H1 (cell line): ENCODE data around the gene RTTN. TPM values are rescaled to one million over a fixed set of nuclear protein-coding genes. Genes with fewer than 3 reads are reported as not detected.

Source experiments
- CTCF ChIA-PET: fragments of 300-600 bp; sonication (Branson Sonifier 250); formaldehyde crosslinking; loops from one replicate; lab custom pipeline; 2021; ENCODE audit not compliant: partially characterized antibody; lab: Charles Lee
- POLR2A ChIA-PET: fragments of 300-600 bp; sonication (Branson Sonifier 250); formaldehyde crosslinking; loops from one replicate; lab custom pipeline; 2021; ENCODE audit warnings: inconsistent platforms; ENCODE audit not compliant: partially characterized antibody; lab: Charles Lee
- DNase-seq, 2 experiments: peaks; one replicate each; pipeline versions ENCODE4 v3.0.0 to v3.0.0-alpha.2; 2010 to 2022; ENCODE audit warnings: low spot score in 2 of 2, low read depth in 1 of 2, mixed read lengths in 1 of 2
- FAIRE-seq: peaks from 2 replicates; lab custom pipeline; 2011; peaks lifted over from hg19 to GRCh38; lab: Jason Lieb, UNC
- H2AFZ ChIP-seq: 2 replicates; pipeline ENCODE4 v1.8.1; 2012; ENCODE audit warnings: low read length, inconsistent platforms
- H2AK5ac ChIP-seq: 2 replicates; pipeline ENCODE4 v1.6.1; 2013; ENCODE audit warnings: low read depth, low read length
- H2BK120ac ChIP-seq: replicated peaks from 2 replicates; pipeline ENCODE3; 2013; ENCODE audit warnings: low read depth, low read length, inconsistent platforms
- H2BK12ac ChIP-seq: 2 replicates; pipeline ENCODE4 v1.6.1; 2013; ENCODE audit warnings: low read depth, low read length
- H2BK15ac ChIP-seq: 2 replicates; pipeline ENCODE4 v1.6.1; 2013; ENCODE audit warnings: low read length
- H2BK20ac ChIP-seq: 2 replicates; pipeline ENCODE4 v1.6.1; 2013; ENCODE audit warnings: low read length
- H2BK5ac ChIP-seq: 2 replicates; pipeline ENCODE4 v1.6.1; 2013; ENCODE audit warnings: low read depth, low read length
- H3K14ac ChIP-seq: 2 replicates; pipeline ENCODE4 v1.6.1; 2013; ENCODE audit warnings: inconsistent platforms; ENCODE audit not compliant: insufficient read length
- H3K18ac ChIP-seq: 2 replicates; pipeline ENCODE4 v1.6.1; 2013; ENCODE audit warnings: low read length; ENCODE audit errors: extremely low read depth
- H3K23ac ChIP-seq: 2 replicates; pipeline ENCODE4 v1.6.1; 2013; ENCODE audit warnings: inconsistent platforms; ENCODE audit not compliant: insufficient read length
- H3K23me2 ChIP-seq: 2 replicates; pipeline ENCODE4 v1.6.1; 2013; ENCODE audit warnings: low read depth, low read length
- H3K27ac ChIP-seq: 2 replicates; pipeline ENCODE4 v1.6.1; 2011; ENCODE audit warnings: low read depth, low read length, inconsistent platforms
- H3K27me3 ChIP-seq, 4 experiments: replicated peaks in 1 of 4; 1 replicate in 1 of 4; 2 replicates in 3 of 4; pipeline versions ENCODE4 v1.6.1 to v1.8.1; 2011 to 2013; ENCODE audit warnings: low read length in 3 of 4, mild to moderate bottlenecking in 3 of 4, inconsistent platforms in 2 of 4, mixed read lengths in 2 of 4, moderate library complexity in 1 of 4; ENCODE audit not compliant: control insufficient read depth in 3 of 4, insufficient read depth in 3 of 4; ENCODE audit errors: extremely low read depth in 1 of 4
- H3K36me3 ChIP-seq, 4 experiments: 2 replicates each; pipeline versions ENCODE4 v1.6.1 to v1.8.1; 2011 to 2013; ENCODE audit warnings: mild to moderate bottlenecking in 4 of 4, low read length in 3 of 4, moderate library complexity in 2 of 4, control low read depth in 1 of 4, inconsistent platforms in 1 of 4; ENCODE audit not compliant: insufficient read depth in 4 of 4, control insufficient read depth in 2 of 4
- H3K4ac ChIP-seq: replicated peaks from 2 replicates; pipeline ENCODE3; 2013; ENCODE audit warnings: low read length, low read depth, mixed read lengths, inconsistent platforms; ENCODE audit not compliant: insufficient read length
- H3K4me1 ChIP-seq, 4 experiments: replicated peaks in 1 of 4; 1 replicate in 1 of 4; 2 replicates in 3 of 4; pipeline versions ENCODE4 v1.6.1 to v1.8.1; 2011 to 2013; ENCODE audit warnings: low read length in 3 of 4, inconsistent platforms in 2 of 4, mixed read lengths in 1 of 4; ENCODE audit not compliant: insufficient read depth in 4 of 4, control insufficient read depth in 3 of 4
- H3K4me2 ChIP-seq, 2 experiments: 2 replicates each; pipeline versions ENCODE4 v1.6.1 to v1.8.1; 2011 to 2013; ENCODE audit warnings: low read depth in 2 of 2, low read length in 2 of 2, control low read depth in 1 of 2, inconsistent platforms in 1 of 2, mild to moderate bottlenecking in 1 of 2; ENCODE audit not compliant: insufficient read depth in 1 of 2
- H3K4me3 ChIP-seq, 4 experiments: fragments of 200-600, 300-600 bp in 1 of 4; sonication (generic), shearing (Covaris generic), sonication (Bioruptor Twin) in 1 of 4; 2 replicates each; pipeline versions ENCODE4 v1.5.1 to v1.8.1; 2011 to 2016; ENCODE audit warnings: low read length in 4 of 4, low read depth in 3 of 4, control low read depth in 2 of 4, inconsistent platforms in 2 of 4, mild to moderate bottlenecking in 2 of 4, mixed read lengths in 1 of 4, moderate library complexity in 1 of 4; ENCODE audit not compliant: insufficient read depth in 2 of 4; ENCODE audit errors: extremely low read depth in 1 of 4
- H3K56ac ChIP-seq: replicated peaks from 2 replicates; pipeline ENCODE3; 2013; ENCODE audit warnings: low read depth, mild to moderate bottlenecking, mixed read lengths, low read length, inconsistent platforms; ENCODE audit not compliant: insufficient read length
- H3K79me1 ChIP-seq: 2 replicates; pipeline ENCODE4 v1.6.1; 2013; ENCODE audit warnings: low read depth, low read length, control low read depth
- H3K79me2 ChIP-seq, 2 experiments: 2 replicates each; pipeline versions ENCODE4 v1.6.1 to v1.8.1; 2012 to 2013; ENCODE audit warnings: low read length in 2 of 2, mild to moderate bottlenecking in 2 of 2, inconsistent platforms in 1 of 2; ENCODE audit not compliant: insufficient read depth in 2 of 2, control insufficient read depth in 1 of 2
- H3K9ac ChIP-seq, 4 experiments: replicated peaks in 1 of 4; 1 replicate in 1 of 4; 2 replicates in 3 of 4; pipeline versions ENCODE4 v1.6.1 to v1.8.1; 2011 to 2013; ENCODE audit warnings: low read depth in 3 of 4, low read length in 3 of 4, control low read depth in 2 of 4, mild to moderate bottlenecking in 2 of 4, moderate library complexity in 2 of 4, inconsistent platforms in 1 of 4; ENCODE audit errors: extremely low read depth in 1 of 4
- H3K9me3 ChIP-seq, 2 experiments: 2 replicates each; pipeline versions ENCODE4 v1.6.1 to v1.8.1; 2012 to 2013; ENCODE audit warnings: mild to moderate bottlenecking in 2 of 2, moderate library complexity in 2 of 2, control low read depth in 1 of 2, inconsistent platforms in 1 of 2, low read depth in 1 of 2, low read length in 1 of 2, mixed read lengths in 1 of 2; ENCODE audit not compliant: insufficient read depth in 2 of 2
- H4K20me1 ChIP-seq, 2 experiments: replicated peaks in 1 of 2; 2 replicates each; pipeline versions ENCODE3 to v1.8.1; 2011 to 2013; ENCODE audit warnings: inconsistent platforms in 2 of 2, low read length in 2 of 2, mild to moderate bottlenecking in 1 of 2; ENCODE audit not compliant: insufficient read depth in 2 of 2, control insufficient read depth in 1 of 2
- H4K5ac ChIP-seq: 2 replicates; pipeline ENCODE4 v1.6.1; 2013; ENCODE audit warnings: low read length, low read depth, mixed read lengths, inconsistent platforms; ENCODE audit not compliant: insufficient read length
- H4K8ac ChIP-seq: 2 replicates; pipeline ENCODE4 v1.8.0; 2013; ENCODE audit warnings: mild to moderate bottlenecking, moderate library complexity, low read length, inconsistent platforms; ENCODE audit not compliant: insufficient read depth; ENCODE audit errors: extremely low read depth
- H4K91ac ChIP-seq: replicated peaks from 2 replicates; pipeline ENCODE3; 2013; ENCODE audit warnings: low read length, mixed read lengths, inconsistent platforms; ENCODE audit not compliant: insufficient read length
- BRCA1 ChIP-seq: IDR thresholded peaks from 2 replicates; pipeline ENCODE4 v1.6.1; 2012; ENCODE audit warnings: low read depth, low read length, improper control_type of control experiment
- CBX8 ChIP-seq: fragments of 300-800, 300-1000 bp; sonication (generic); IDR thresholded peaks from 2 replicates; pipeline ENCODE4 v1.7.1; 2016; ENCODE audit warnings: low read depth, low read length, borderline replicate concordance
- CTBP2 ChIP-seq: IDR thresholded peaks from 2 replicates; pipeline ENCODE4 v1.7.0; 2011; ENCODE audit warnings: borderline replicate concordance, mild to moderate bottlenecking, moderate library complexity, mixed read lengths, low read length; ENCODE audit not compliant: insufficient read depth, insufficient read length
- EGR1 ChIP-seq: IDR thresholded peaks from 2 replicates; pipeline ENCODE4 v1.6.1; 2011; ENCODE audit warnings: low read depth, low read length, borderline replicate concordance
- HDAC2 ChIP-seq, 2 experiments: fragments of 300-600 bp in 1 of 2; sonication (generic) in 1 of 2; IDR thresholded peaks; 2 replicates each; pipeline ENCODE4 v1.6.1; 2011 to 2012; ENCODE audit warnings: low read depth in 2 of 2, low read length in 2 of 2, mild to moderate bottlenecking in 2 of 2, moderate library complexity in 2 of 2, borderline replicate concordance in 1 of 2, inconsistent platforms in 1 of 2
- HDAC6 ChIP-seq: IDR thresholded peaks from one replicate; pipeline ENCODE4 v1.7.1; 2012; ENCODE audit warnings: low read depth, mild to moderate bottlenecking, inconsistent platforms, low read length, moderate library complexity
- KDM4A ChIP-seq: IDR thresholded peaks from one replicate; pipeline ENCODE4 v1.7.1; 2012; ENCODE audit warnings: low read depth, mild to moderate bottlenecking, moderate library complexity, low read length, inconsistent platforms; ENCODE audit not compliant: severe bottlenecking
- RFX5 ChIP-seq: IDR thresholded peaks from 2 replicates; pipeline ENCODE4 v1.6.1; 2011; ENCODE audit warnings: low read depth, low read length, improper control_type of control experiment, borderline replicate concordance
- SIX5 ChIP-seq: IDR thresholded peaks from 2 replicates; pipeline ENCODE4 v1.6.1; 2011; ENCODE audit warnings: mild to moderate bottlenecking, low read depth, low read length
- TAF7 ChIP-seq: optimal IDR thresholded peaks from 2 replicates; pipeline ENCODE3; 2011; ENCODE audit warnings: low read depth, mild to moderate bottlenecking, inconsistent platforms, low read length, moderate library complexity, borderline replicate concordance
- WGBS, 2 experiments: shearing (Covaris generic) in 1 of 2; methylation state at CpG; one replicate each; pipeline versions ENCODE4 v1.1.6 to v1.1.7; 2013 to 2015; ENCODE audit warnings: low lambda C conversion rate in 2 of 2, mixed read lengths in 2 of 2, inconsistent platforms in 1 of 2, low coverage in 1 of 2, missing lambda C conversion rate in 1 of 2; ENCODE audit not compliant: insufficient replicate concordance in 2 of 2, insufficient coverage in 1 of 2, insufficient read length in 1 of 2; ENCODE audit errors: extremely low coverage in 1 of 2, missing lambda C conversion rate in 1 of 2; 5-methylcytosine and 5-hydroxymethylcytosine counted together
- polyA plus RNA-seq, 7 experiments: library from polyadenylated mRNA; depleted of rRNA in 3 of 7; stranded (reverse) in 5 of 7; unstranded in 2 of 7; fragments of >200 nt in 5 of 7; fragments of 200-250 nt in 2 of 7; gene quantifications; 1 replicate in 5 of 7; 2 replicates in 1 of 7; 4 replicates in 1 of 7; pipeline versions ENCODE4 v1.2.1 to v1.2.3, GENCODE V29; 2011 to 2013; ENCODE audit warnings: missing spikeins in 2 of 7, mixed read lengths in 2 of 7
- total RNA-seq: library from RNA; stranded (reverse); fragmentation: NEBNext Ultra II Directional; extraction: Animal tissue kit (Norgen Biotek cat#: 25700); gene quantifications from 2 replicates; pipeline ENCODE4 v1.2.1, GENCODE V29; 2021
- TF ChIP-seq, protein P1 (sequence below): IDR thresholded peaks from 2 replicates; pipeline ENCODE4 v1.6.1; 2011; ENCODE audit warnings: low read length, improper control_type of control experiment

Gene RTTN
- total and polyA plus RNA-seq, 2 of the 8 experiments (the other 6 are each of a cell fraction or from before 2014, with no cell fraction given), result 9.1 to 21.4 TPM

DNA sequence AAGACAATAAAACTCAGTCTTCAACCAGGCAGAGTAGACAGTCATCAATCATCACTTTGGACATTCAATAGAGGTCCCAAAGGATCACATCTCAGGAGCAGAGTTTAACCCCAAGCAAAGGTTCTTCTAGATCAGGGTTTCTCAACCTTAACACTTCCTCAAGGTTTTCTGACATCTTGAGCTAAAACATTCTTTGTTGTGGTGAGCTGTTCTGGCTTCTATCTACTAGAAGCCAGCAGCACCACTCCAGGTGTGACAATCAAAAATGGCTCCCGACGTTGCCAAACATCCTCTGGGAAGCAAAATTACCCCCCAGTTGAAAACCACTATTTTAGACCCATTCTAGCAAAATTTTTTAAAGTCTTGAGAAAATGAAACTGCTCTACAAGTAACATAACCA is 22.0 kb downstream of the RTTN start:
- no peaks in the 10 kb centered on the region for H3K4me1 ChIP-seq
- WGBS, 2 experiments, result 100% methylated on average over 2 of the region's 2 CpGs; no CpG with 5 or more reads in 1 of the 2 experiments
- H3K56ac ChIP-seq, result no peak overlapping the region
- no peak overlapping the region for H2BK15ac ChIP-seq
- no peak overlapping the region for H2AK5ac ChIP-seq
- no peak for TF ChIP-seq KDM4A
- TF ChIP-seq BRCA1, result no peak
- no peak for TF ChIP-seq TAF7
- TF ChIP-seq CBX8, result no peak
- TF ChIP-seq, protein P1, sequence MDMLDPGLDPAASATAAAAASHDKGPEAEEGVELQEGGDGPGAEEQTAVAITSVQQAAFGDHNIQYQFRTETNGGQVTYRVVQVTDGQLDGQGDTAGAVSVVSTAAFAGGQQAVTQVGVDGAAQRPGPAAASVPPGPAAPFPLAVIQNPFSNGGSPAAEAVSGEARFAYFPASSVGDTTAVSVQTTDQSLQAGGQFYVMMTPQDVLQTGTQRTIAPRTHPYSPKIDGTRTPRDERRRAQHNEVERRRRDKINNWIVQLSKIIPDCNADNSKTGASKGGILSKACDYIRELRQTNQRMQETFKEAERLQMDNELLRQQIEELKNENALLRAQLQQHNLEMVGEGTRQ, result no peak
- no peak for TF ChIP-seq EGR1
- TF ChIP-seq CTBP2, result no peak
- TF ChIP-seq RFX5, result no peak
- no peak for TF ChIP-seq HDAC6
- no peak for TF ChIP-seq SIX5
- no peak for TF ChIP-seq HDAC2 (IDR thresholded peaks at IDR 0.05; ENCODE audit: borderline replicate concordance in 1 of 2, low read depth in 2 of 2, low read length in 2 of 2)
- H4K5ac ChIP-seq, result no peak overlapping the region
- no peak overlapping the region for H3K4me3 ChIP-seq
- H2BK12ac ChIP-seq, result no peak overlapping the region
- H3K36me3 ChIP-seq, result peaks cover 0 to 5% (median 2%) of the 10 kb centered on the region in 4 experiments; a peak in 3 of 8 replicates
- H3K14ac ChIP-seq, result no peak overlapping the region
- H3K27ac ChIP-seq, result no peak overlapping the region
- DNase-seq (no peak), FAIRE-seq (no peak)
- H3K9ac ChIP-seq, result no peak overlapping the region
- CTCF ChIA-PET, result interaction anchor here (0.8 to 2.8 kb wide), 3 partner anchors 8 to 271 kb away, joined by 3 to 22 read pairs (median 4); no protein-coding TSS in a partner anchor
- H2BK5ac ChIP-seq, result no peak overlapping the region
- H3K79me1 ChIP-seq, result no peaks in the 10 kb centered on the region; the same call in 1 of the 2 replicates
- H3K4me2 ChIP-seq, result no peak overlapping the region
- H3K27me3 ChIP-seq, result no peaks in the 10 kb centered on the region
- POLR2A ChIA-PET, result interaction anchor here (0.7 kb wide), 1 partner anchor 9 kb away, joined by 3 read pairs; no protein-coding TSS in a partner anchor
- no peaks in the 10 kb centered on the region for H3K9me3 ChIP-seq
- no peak overlapping the region for H4K8ac ChIP-seq
- H2BK20ac ChIP-seq, result no peak overlapping the region
- no peaks in the 10 kb centered on the region for H3K79me2 ChIP-seq
- no peak overlapping the region for H3K4ac ChIP-seq
- no peaks in the 10 kb centered on the region for H4K20me1 ChIP-seq
- no peak overlapping the region for H3K18ac ChIP-seq
- no peak overlapping the region for H4K91ac ChIP-seq
- no peak overlapping the region for H2BK120ac ChIP-seq
- H2AFZ ChIP-seq, result no peak overlapping the region
- no peaks in the 10 kb centered on the region for H3K23me2 ChIP-seq
- no peak overlapping the region for H3K23ac ChIP-seq
